ENCODE results near the gene GREB1L.

GRCh38 chr18:21534327-21534726 lies 292.3 kb downstream of the GREB1L start:
- TF ChIP-seq POLR2AphosphoS5 (IDR thresholded peaks at IDR 0.05; ENCODE audit: low read depth) (no peak), CTCF (IDR thresholded peaks at IDR 0.05; ENCODE audit: insufficient read depth, low read length) (no peak), REST (IDR thresholded peaks at IDR 0.05; ENCODE audit: insufficient replicate concordance, low read depth) (no peak), GABPA (IDR thresholded peaks at IDR 0.05; ENCODE audit: low read depth) (no peak), SPI1 (IDR thresholded peaks at IDR 0.05; ENCODE audit: borderline replicate concordance, low read depth) (no peak)

Measured in HL-60 (cell line).